RCC 7860 (cell line): ENCODE results near the gene SDK2.

Experiments
- DNase-seq: peaks from one replicate; pipeline ENCODE4 v3.0.0-alpha.2; 2015; ENCODE audit warnings: low spot score
- FAIRE-seq: peaks from 2 replicates; lab custom pipeline; 2012; peaks lifted over from hg19 to GRCh38; lab: Jason Lieb, UNC

SDK2 gene

GRCh38 chr17:73380439-73381106, 263.7 kb downstream of the SDK2 start:
- DNase-seq, result no peak
- FAIRE-seq, result no peak

GRCh38 chr17:73379826-73380225, 264.4 kb downstream of the SDK2 start:
- no peak for DNase-seq

GRCh38 chr17:73378974-73379470, 265.2 kb downstream of the SDK2 start:
- DNase-seq (no peak), FAIRE-seq (no peak)

More at GRCh38 chr17:73379826-73380225, 264.4 kb downstream of the SDK2 start:
- no peak for FAIRE-seq

GRCh38 chr17:73376636-73377035, 267.6 kb downstream of the SDK2 start:
- FAIRE-seq (no peak), DNase-seq (no peak)

GRCh38 chr17:73376152-73376551, 268.1 kb downstream of the SDK2 start:
- DNase-seq, result no peak
- no peak for FAIRE-seq

GRCh38 chr17:73371836-73372235, 272.4 kb downstream of the SDK2 start:
- DNase-seq (no peak), FAIRE-seq (no peak)

GRCh38 chr17:73371285-73371684, 273.0 kb downstream of the SDK2 start:
- DNase-seq (peak; percentile 88), FAIRE-seq (peak; percentile 96)

- peak; percentile 77 for FAIRE-seq
- peak; percentile 72 for DNase-seq
These were observed 274.3 kb downstream of the SDK2 start for GRCh38 chr17:73369817-73370490.

GRCh38 chr17:73369111-73369521, 275.1 kb downstream of the SDK2 start:
- FAIRE-seq (no peak), DNase-seq (no peak)

GRCh38 chr17:73368085-73368631, 276.1 kb downstream of the SDK2 start:
- FAIRE-seq, result no peak

GRCh38 chr17:73365906-73366623, 278.2 kb downstream of the SDK2 start:
- DNase-seq, result no peak
- no peak for FAIRE-seq

More at GRCh38 chr17:73368085-73368631, 276.1 kb downstream of the SDK2 start:
- no peak for DNase-seq

GRCh38 chr17:73365301-73365874, 278.9 kb downstream of the SDK2 start:
- no peak for FAIRE-seq

GRCh38 chr17:73364155-73364522, 280.1 kb downstream of the SDK2 start:
- FAIRE-seq (no peak), DNase-seq (no peak)

More at GRCh38 chr17:73365301-73365874, 278.9 kb downstream of the SDK2 start:
- DNase-seq, result no peak

GRCh38 chr17:73363442-73364154, 280.6 kb downstream of the SDK2 start:
- DNase-seq (no peak), FAIRE-seq (no peak)

GRCh38 chr17:73362697-73363096, 281.5 kb downstream of the SDK2 start:
- DNase-seq (no peak), FAIRE-seq (no peak)

GRCh38 chr17:73360961-73361761, 283.1 kb downstream of the SDK2 start:
- DNase-seq, result no peak
- FAIRE-seq, result no peak

GRCh38 chr17:73359987-73360410, 284.2 kb downstream of the SDK2 start:
- no peak for FAIRE-seq

GRCh38 chr17:73359352-73359751, 284.9 kb downstream of the SDK2 start:
- DNase-seq, result no peak
- no peak for FAIRE-seq

More at GRCh38 chr17:73359987-73360410, 284.2 kb downstream of the SDK2 start:
- DNase-seq, result no peak

GRCh38 chr17:73358668-73359067, 285.6 kb downstream of the SDK2 start:
- no peak for DNase-seq
- FAIRE-seq, result no peak
